IPS-15b (cell line): Measurements from ENCODE around the gene NISCH.

Source experiments
- H3K27me3 ChIP-seq: one replicate; pipeline ENCODE4 v1.6.1; 2013; ENCODE audit warnings: low read length; ENCODE audit not compliant: control insufficient read depth, insufficient read depth
- H3K36me3 ChIP-seq: one replicate; pipeline ENCODE4 v1.6.1; 2013; ENCODE audit warnings: low read length; ENCODE audit not compliant: control insufficient read depth, insufficient read depth
- H3K4me1 ChIP-seq: one replicate; pipeline ENCODE4 v1.6.1; 2013; ENCODE audit warnings: mild to moderate bottlenecking, low read length; ENCODE audit not compliant: control insufficient read depth, insufficient read depth
- H3K4me3 ChIP-seq: one replicate; pipeline ENCODE4 v1.5.1; 2013; ENCODE audit warnings: low read depth, low read length
- H3K9ac ChIP-seq: one replicate; pipeline ENCODE4 v1.6.1; 2013; ENCODE audit warnings: low read depth, mild to moderate bottlenecking, low read length
- H3K9me3 ChIP-seq: one replicate; pipeline ENCODE4 v1.6.1; 2013; ENCODE audit warnings: mild to moderate bottlenecking, low read length; ENCODE audit not compliant: control insufficient read depth, insufficient read depth

NISCH gene

GRCh38 chr3:52443791-52444687 lies 11.4 kb upstream of the NISCH start:
- peaks cover 3% of the 10 kb centered on the region for H3K36me3 ChIP-seq
- H3K9ac ChIP-seq, result no peak overlapping the region
- H3K9me3 ChIP-seq, result no peaks in the 10 kb centered on the region
- H3K4me1 ChIP-seq, result no peaks in the 10 kb centered on the region
- H3K4me3 ChIP-seq, result no peak overlapping the region
- H3K27me3 ChIP-seq, result no peaks in the 10 kb centered on the region

- Histone ChIP-seq H3K4me3 (no peak within 1 kb of the TSS), H3K9ac (no peak within 1 kb of the TSS), H3K9me3 (no peaks in the 10 kb centered on the region), H3K4me1 (no peaks in the 10 kb centered on the region), H3K36me3 (no peaks in the 10 kb centered on the region), H3K27me3 (no peaks in the 10 kb centered on the region)
Measured at GRCh38 chr3:52444860-52445793, 10.3 kb upstream of the NISCH start, which contains the start of gene SEMA3G. Gene SEMA3G, minus strand, starts transcription at chr3:52445103. Its CDS starts 76 bp downstream, at chr3:52445027.

- H3K9me3 ChIP-seq, result no peaks in the 10 kb centered on the region
- no peaks in the 10 kb centered on the region for H3K4me1 ChIP-seq
- no peaks in the 10 kb centered on the region for H3K27me3 ChIP-seq
- H3K4me3 ChIP-seq, result no peak overlapping the region
- H3K36me3 ChIP-seq, result no peaks in the 10 kb centered on the region
- H3K9ac ChIP-seq, result no peak overlapping the region
Measured at GRCh38 chr3:52446042-52446441, 9.4 kb upstream of the NISCH start.

GRCh38 chr3:52446631-52447511 lies 8.5 kb upstream of the NISCH start:
- H3K9me3 ChIP-seq, result no peaks in the 10 kb centered on the region
- no peaks in the 10 kb centered on the region for H3K27me3 ChIP-seq

GRCh38 chr3:52447512-52448355 lies 7.7 kb upstream of the NISCH start:
- no peak overlapping the region for H3K4me3 ChIP-seq
- no peaks in the 10 kb centered on the region for H3K9me3 ChIP-seq
- no peaks in the 10 kb centered on the region for H3K4me1 ChIP-seq
- H3K36me3 ChIP-seq, result no peaks in the 10 kb centered on the region
- no peaks in the 10 kb centered on the region for H3K27me3 ChIP-seq
- no peak overlapping the region for H3K9ac ChIP-seq

More at GRCh38 chr3:52446631-52447511, 8.5 kb upstream of the NISCH start:
- no peaks in the 10 kb centered on the region for H3K4me1 ChIP-seq
- H3K4me3 ChIP-seq, result no peak overlapping the region
- no peaks in the 10 kb centered on the region for H3K36me3 ChIP-seq
- no peak overlapping the region for H3K9ac ChIP-seq

GRCh38 chr3:52450489-52451236 lies 4.7 kb upstream of the NISCH start:
- Histone ChIP-seq H3K4me1 (no peaks in the 10 kb centered on the region), H3K36me3 (no peaks in the 10 kb centered on the region), H3K27me3 (no peaks in the 10 kb centered on the region), H3K4me3 (no peak overlapping the region), H3K9ac (no peak overlapping the region), H3K9me3 (no peaks in the 10 kb centered on the region)

GRCh38 chr3:52451237-52452083 lies 3.9 kb upstream of the NISCH start:
- no peaks in the 10 kb centered on the region for H3K36me3 ChIP-seq
- H3K9me3 ChIP-seq, result no peaks in the 10 kb centered on the region
- H3K27me3 ChIP-seq, result no peaks in the 10 kb centered on the region
- no peak overlapping the region for H3K9ac ChIP-seq
- H3K4me1 ChIP-seq, result no peaks in the 10 kb centered on the region
- no peak overlapping the region for H3K4me3 ChIP-seq

GRCh38 chr3:52452126-52452525 lies 3.3 kb upstream of the NISCH start:
- Histone ChIP-seq H3K27me3 (no peaks in the 10 kb centered on the region), H3K9ac (no peak overlapping the region), H3K9me3 (no peaks in the 10 kb centered on the region), H3K4me3 (no peak overlapping the region), H3K36me3 (no peaks in the 10 kb centered on the region), H3K4me1 (peaks cover 3% of the 10 kb centered on the region)

- Histone ChIP-seq H3K27me3 (no peaks in the 10 kb centered on the region), H3K9me3 (no peaks in the 10 kb centered on the region), H3K4me1 (peaks cover 5% of the 10 kb centered on the region), H3K4me3 (no peak overlapping the region), H3K9ac (no peak overlapping the region), H3K36me3 (no peaks in the 10 kb centered on the region)
Measured at GRCh38 chr3:52452570-52453221, 2.7 kb upstream of the NISCH start.
